ENCODE results near the gene BATF3.

DNA sequence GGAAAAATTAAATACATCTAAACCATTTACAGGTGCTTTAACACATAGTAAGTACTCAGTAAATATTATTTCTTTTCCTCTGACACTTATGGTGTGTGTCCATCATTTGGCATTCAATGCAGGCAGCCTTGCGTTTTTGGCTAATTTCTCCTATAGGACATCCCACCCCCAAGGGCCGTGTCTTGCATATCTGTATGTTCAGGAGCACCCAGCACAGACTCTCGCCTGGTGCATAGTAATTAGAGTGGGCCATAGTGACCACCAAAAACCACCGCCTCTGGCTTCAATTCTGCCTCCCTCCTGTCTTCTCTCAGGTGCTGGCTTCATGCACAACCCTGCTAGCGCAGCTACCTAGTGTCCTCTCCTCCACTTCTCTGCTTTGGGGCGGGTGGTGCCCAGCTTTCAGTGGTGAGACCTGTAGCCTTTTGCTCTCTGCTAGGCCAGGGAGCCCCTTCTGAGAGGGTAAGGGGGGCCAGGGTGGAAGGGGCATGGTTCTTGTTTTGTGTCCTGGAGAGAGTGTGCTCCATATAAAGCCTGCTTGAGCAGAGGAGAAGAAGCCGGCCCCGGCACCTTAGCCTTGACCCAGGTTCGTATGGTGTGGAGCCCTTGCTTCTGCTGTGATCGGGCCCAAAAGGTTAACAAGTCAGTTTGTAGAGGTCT lies 33.4 kb downstream of the BATF3 start:
- TF ChIP-seq CTBP1 (IDR thresholded peaks at IDR 0.05; ENCODE audit: borderline replicate concordance) (no peak), BHLHE40 (IDR thresholded peaks at IDR 0.05; ENCODE audit: borderline replicate concordance) (no peak), L3MBTL2 (conservative IDR thresholded peaks at IDR 0.05) (no peak), FOXA1 (IDR thresholded peaks at IDR 0.05) (no peak), TARDBP (IDR thresholded peaks at IDR 0.05) (no peak), SUZ12 (IDR thresholded peaks at IDR 0.05) (no peak), ARNT (IDR thresholded peaks at IDR 0.05) (no peak), SP1 (IDR thresholded peaks at IDR 0.05) (no peak), FOXM1 (IDR thresholded peaks at IDR 0.05; ENCODE audit: borderline replicate concordance) (no peak)
- TF ChIP-seq, protein P1, sequence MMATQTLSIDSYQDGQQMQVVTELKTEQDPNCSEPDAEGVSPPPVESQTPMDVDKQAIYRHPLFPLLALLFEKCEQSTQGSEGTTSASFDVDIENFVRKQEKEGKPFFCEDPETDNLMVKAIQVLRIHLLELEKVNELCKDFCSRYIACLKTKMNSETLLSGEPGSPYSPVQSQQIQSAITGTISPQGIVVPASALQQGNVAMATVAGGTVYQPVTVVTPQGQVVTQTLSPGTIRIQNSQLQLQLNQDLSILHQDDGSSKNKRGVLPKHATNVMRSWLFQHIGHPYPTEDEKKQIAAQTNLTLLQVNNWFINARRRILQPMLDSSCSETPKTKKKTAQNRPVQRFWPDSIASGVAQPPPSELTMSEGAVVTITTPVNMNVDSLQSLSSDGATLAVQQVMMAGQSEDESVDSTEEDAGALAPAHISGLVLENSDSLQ (IDR thresholded peaks at IDR 0.05) = no peak

All from HEK293T (cell line).